ENCODE data around the gene ZNF213.
A peak's percentile ranks its signal among the peaks of the same experiment; 100 is the strongest.

ZNF213 gene, protein sequence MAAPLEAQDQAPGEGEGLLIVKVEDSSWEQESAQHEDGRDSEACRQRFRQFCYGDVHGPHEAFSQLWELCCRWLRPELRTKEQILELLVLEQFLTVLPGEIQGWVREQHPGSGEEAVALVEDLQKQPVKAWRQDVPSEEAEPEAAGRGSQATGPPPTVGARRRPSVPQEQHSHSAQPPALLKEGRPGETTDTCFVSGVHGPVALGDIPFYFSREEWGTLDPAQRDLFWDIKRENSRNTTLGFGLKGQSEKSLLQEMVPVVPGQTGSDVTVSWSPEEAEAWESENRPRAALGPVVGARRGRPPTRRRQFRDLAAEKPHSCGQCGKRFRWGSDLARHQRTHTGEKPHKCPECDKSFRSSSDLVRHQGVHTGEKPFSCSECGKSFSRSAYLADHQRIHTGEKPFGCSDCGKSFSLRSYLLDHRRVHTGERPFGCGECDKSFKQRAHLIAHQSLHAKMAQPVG

DNA sequence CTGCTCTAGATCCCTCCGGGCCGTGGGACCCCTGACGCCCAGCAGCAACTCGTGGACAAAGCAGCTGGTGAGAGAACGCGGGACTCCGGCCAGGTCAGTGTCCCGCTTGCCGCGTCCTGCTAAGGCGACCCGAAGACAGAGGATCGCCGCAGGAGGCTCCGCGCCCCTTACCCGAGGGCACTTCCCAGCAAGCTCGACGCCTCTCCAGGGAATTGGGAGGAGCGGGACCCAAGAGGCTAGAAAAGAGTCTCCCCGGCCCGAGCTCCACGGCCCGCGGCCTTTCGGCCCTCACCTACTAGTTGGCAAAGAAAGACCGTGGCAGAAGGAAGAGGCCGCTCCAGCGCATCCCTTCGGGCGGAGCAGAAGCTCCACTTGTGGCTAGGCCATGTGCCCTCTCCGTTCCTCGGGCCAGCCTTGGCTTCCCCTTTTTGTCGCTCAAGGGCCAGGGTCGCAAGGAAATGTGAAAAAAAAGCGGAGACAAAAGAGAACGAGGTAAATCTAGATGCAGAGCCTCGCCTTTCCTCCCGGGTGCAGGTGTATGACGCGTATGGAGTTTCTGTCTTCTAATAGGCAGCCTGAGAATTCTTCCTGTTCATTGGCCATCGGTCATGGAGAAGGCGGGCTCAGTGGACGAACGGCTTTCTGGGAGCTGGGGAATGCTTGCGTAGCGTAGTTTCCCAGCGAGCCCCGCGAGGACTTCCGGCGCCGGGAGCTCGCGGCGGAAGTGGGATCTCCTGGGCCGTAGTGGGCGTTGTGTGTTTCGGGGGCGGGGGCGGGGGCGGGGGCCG lies at the start of gene ZNF213:
TSS of gene ZNF213 (plus strand) at position 692 of the 788 bp plus-strand sequence. CDS start 2,252 bp downstream, outside the sequence.
- peak; percentile 91 for DNase-seq

DNA sequence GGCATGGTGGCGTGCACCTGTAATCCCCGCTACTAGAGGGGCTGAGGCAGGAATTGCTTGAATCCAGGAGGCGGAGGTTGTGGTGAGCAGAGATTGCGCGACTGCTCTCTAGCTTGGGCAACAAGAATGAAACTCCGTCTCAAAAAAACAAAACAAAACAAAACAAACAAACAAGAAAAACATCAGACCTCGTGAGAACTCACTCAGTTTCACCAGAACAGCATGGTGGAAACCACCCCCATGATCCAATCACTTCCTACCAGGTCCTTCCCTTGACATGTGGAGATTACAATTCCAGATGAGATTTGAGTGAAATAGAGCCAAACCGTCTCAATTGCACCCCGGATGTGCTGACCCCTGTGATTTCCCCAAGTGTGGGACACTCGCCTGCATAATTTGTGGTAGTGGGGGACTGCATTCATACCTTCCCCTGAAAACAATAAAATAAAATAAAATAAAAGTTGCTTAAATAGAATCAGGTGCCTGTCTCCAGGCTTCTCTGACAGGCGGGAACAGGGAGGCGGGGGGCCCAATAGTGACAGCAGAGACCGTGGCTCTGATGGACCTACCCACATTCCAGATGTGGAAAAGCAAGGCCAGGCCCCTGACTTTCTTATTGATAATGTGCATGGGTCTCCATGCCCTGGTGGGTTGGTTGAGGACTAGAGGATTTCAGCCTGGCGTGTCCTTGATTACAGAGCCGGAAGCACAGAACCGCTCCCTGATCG lies 48.8 kb upstream of the ZNF213 start:
- no peak for DNase-seq

DNA sequence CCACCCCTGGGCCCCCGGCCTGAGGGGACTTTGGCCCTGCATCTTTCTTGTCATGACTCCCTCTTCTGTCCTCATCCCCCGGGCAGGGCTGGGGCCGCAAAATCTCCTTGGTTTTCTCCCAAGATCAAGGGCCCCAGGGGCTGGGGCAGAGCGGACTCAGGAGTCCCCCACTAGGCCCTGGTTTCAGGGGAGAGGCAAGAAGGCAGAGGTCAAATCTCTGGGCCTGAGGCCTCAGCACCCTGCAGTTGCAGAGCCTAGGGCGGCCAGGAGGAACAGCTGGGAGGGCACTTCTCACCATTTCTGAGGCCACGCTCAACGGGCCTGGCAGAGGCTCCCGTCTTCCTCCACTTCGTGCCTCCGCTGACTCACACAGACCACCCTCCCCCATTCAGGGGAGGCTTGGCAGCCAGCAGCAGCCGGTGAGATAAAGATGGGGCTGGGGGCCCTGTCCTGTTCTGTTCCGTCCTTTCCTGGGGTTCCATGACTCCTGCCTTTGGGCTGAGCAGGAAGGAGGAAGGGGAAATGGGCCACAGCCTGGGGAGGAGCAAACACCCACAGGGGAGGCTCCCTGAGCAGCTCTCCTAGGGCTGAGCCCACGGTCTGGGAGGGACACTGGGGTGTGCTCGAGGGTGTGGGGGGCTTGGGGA lies 48.1 kb upstream of the ZNF213 start:
- no peak for DNase-seq

DNA sequence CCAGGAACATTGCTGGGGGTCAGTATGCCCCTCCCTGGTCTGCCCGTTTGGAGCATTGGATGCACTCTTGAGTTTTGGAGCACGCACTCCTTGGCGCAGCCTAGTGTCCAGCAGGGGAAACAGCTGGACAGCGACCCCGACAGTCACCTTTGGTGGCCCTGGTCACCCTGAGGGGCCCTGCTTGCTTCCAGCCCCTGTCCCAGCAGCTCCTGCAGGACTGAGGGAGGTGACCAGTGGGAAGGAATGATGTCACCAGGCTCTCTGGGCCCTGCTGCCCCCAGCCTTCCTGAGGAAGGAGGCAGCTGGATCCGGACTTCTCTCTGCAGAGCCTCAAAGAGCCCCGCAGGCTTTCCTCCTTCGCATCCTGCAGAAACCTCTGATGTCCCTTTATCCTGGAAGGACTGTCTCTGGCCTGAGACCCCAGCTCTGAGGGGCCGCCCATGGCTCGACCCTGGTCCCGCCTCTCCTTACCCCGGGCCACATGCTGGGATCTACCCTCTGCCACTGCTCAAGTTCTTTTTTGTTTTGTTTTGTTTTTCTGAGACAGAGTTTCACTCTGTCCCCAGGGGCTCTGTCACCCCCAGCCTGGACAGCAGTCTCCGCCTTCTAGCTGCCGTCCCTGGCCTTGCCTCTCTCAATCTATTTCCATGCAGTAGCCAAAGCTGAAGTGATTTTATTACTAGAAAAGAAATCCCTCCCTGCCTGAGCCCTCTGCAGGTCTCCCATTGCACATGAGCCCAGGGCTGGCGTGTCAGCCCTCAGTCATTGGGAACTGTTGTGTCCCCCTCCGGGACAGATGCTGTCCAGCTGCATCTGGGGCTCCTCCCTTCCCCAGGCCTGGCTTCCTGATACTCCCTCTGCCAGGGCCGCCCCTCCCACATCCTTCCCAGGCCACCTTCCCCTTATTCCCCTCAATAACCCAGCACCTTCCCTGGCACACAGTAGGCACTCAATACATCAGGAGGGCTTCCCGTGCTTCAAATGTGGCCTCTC lies 47.3 kb upstream of the ZNF213 start:
- DNase-seq = no peak

DNA sequence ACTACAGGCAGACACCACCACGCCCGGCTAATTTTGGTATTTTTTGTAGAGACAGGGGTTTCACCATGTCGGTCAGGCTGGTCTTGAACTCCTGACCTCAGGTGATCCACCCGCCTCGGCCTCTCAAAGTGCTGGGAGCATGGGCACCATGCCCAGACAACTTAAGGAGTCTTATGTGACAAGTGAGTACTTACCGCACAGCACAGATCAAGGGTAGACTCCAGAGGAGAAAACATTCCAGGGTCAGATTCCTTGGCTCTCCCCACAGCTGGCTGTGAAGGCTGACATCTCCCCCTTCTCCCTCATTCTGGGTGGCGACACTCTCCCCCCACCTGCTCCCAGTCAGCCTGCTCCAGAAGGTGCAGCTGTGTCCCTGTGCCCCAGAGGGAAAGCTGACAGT lies 46.4 kb upstream of the ZNF213 start:
- DNase-seq = no peak

DNA sequence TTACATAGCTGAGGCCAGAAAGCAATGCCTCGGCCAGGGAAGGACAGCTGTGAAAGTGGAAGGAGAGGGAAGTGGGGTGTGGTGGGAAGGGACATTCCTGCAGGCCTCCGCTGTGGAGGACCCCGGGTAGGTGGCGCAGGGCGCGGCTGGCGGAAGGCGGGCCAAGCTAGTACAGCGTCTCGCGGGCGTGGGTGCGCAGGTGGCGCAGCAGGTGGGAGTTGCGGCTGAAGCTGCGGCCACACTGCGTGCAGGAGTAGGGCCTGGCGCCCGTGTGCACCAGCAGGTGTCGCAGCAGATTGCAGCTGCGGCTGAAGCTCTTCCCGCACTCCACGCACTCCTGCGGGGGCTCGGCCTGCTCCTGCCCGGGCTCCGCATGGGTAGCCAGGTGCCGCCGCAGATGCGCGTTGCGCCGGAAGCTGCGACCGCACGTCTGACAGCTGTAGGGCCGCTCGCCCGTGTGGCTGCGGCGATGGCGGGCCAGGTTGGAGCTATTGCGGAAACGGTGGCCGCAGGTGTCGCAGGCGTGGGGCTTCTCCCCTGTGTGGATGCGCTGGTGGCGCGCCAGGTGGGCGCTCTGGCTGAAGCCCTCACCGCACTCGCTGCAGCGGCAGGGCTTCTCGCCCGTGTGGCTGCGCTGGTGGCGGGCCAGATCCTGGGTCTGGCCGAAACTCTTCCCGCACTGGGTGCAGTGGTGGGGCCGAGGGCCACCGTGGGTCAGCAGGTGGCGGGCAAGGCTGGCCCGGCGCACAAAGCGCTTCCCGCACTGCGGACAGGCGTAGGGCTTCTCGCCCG lies 45.7 kb upstream of the ZNF213 start:
- no peak for DNase-seq

DNA sequence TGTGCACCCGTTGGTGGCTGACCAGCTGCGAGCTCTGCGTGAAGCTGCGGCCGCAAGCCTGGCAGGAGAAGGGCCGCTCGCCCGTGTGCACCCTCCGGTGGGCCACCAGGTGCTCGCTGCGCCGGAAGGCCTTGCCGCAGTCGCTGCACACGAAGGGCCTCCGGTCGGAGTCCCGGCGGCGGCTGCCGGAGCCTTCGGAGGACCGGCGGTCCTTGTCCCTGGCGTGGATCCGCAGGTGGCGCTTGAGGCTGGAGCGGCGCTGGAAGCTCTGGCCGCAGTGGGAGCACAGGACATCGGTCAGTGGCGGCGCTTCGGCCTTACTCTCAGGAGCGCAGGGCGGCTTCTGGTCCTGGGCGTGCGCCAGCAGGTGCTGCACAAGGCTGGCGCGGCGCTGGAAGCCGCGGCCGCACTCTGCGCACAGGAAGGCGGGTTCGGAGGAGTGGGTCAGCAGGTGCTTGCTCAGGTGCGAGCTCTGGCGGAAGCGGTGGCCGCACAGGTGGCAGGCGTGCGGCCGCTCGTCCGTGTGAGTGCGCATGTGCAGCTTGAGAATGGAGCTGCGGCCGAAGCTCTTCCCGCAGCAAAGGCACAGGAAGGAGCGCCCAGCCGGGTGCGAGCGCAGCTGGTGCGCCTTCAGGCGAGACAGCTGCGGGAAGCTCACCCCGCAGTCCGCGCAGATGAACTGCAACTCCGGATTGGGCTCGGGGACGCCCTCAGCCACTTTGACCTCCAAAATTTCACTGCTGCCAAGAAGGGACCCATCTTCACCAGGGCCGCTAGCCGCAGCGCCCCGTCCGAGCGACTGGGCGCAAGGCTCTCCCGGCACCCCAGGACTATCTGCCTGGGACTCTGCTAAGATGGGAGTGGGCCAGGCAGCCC lies 44.9 kb upstream of the ZNF213 start:
- DNase-seq = no peak

DNA sequence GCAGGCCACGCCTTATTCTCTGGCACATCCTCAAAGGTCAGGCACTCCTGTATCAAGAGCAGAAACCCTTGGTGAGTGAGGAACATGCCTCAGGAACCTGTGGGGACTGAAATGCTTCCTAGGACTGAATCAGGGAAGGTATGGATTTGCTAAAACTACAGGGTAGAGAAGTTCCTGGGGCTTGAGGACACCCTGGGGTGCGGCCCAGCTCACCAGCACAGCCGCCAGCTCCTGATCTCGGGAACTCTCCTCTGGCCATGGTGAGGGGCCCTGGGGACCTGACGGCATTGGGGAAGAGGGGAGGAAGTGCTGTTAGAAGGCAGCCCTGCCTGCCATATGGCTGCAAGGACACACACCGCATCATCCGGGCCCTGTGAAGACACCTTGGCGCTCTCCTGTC lies 43.3 kb upstream of the ZNF213 start:
- DNase-seq = no peak

DNA sequence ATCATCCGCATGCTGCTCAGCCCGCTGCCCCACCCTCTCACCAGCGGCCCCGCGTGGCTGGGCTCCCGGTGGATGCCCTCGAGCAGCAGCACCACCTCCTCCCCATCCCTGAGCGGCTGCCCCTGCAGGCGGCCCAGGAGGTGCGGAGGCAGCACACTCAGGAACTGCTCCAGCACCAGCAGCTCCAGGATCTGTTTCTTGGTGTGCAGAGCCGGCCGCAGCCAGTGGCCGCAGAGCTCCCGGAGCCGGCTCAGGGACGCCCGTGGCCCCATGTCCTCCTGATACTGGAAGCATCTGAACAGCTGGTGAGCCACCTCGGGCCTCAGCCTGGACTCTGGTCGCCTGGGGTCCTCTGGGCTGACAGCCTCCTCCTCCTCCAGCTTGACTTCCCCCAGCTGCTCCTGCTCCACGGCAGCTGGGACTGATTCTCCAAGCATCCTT lies 42.3 kb upstream of the ZNF213 start:
- DNase-seq = no peak

DNA sequence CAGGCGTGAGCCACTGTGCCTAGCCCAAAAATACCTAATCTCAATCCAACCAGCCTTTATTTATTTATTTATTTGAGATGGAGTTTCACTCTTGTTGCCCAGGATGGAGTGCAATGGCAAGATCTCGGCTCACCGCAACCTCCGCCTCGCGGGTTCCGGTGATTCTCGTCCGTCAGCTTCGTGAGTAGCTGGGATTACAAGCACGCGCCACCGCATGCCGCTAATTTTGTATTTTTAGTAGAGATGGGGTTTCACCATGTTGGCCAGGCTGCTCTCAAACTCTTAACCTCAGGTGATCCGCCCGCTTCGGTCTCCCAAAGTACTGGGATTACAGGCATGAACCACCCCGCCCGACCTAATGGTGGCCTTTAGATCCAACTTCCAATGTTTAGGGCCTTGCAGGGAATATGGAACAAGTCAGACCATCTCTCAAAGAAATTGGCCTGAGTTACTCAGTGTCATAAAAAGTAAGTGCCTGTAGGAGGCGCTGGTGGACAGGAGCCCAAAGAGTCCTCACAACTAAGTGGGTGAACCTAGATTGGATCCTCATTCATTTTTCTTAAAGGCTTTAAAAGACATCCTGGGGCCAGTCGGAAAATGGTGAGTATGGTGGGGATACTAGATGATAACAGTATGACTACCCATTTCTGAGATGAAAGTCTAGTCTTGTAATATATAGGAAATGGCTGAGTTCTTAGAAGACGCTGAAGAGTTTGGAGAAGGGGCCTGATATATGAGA lies 40.4 kb upstream of the ZNF213 start:
- no peak for DNase-seq

DNA sequence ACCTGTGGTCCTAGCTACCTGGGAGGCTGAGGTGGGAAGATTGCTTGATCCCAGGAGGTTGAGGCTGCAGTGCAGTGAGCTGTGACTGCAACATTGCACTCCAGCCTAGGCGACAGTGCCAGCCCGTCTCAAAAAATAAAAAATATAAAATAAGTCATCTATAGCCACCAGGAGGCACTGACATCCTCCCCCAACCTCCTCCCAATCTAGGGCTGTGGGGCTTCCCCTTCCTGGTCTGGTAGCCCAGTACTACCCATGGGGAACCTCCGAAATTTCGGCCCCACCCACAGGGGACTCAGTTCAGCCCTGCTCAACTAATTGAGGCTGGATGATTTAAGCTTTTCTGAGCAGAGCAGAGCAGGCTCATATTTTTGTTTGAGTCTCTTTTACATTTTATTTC lies 39.0 kb upstream of the ZNF213 start:
- DNase-seq = no peak

DNA sequence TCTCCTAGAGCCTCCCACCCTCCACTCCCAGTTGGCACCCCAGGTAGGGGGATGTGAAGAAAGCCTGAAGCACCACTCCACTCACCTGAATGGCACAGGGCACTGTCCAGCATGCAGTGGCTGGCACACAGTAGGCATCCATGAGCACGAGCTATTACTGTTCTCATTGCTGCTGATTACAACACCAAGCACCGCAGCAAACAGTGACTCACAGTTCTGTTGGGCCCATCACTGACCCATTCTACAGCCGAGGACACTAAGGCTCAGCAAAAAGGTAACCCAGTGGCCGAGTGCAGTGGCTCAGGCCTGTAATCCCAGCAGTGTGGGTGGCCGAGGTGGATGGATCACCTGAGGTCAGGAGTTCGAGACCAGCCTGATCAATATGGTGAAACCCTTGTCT lies 38.5 kb upstream of the ZNF213 start:
- no peak for DNase-seq

DNA sequence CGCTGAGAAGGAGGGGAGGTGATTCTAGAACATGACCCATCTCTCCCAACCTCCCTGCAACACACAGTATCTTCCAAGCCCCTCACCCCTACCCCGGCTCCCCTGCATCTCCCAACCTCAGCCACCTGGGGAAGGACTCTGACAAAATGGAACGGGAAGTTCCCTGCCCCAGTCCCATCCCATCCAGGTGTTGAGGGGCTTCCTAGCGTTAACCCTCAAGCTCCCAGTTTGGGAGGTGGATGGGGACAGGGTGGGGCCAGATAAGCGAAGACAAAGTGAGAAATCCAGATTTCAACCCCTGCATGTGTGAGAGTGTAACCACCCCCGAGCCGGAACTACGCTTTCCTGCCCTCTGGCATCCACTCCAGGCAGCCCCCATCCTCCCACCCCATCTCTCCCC lies 37.6 kb upstream of the ZNF213 start:
- no peak for DNase-seq

DNA sequence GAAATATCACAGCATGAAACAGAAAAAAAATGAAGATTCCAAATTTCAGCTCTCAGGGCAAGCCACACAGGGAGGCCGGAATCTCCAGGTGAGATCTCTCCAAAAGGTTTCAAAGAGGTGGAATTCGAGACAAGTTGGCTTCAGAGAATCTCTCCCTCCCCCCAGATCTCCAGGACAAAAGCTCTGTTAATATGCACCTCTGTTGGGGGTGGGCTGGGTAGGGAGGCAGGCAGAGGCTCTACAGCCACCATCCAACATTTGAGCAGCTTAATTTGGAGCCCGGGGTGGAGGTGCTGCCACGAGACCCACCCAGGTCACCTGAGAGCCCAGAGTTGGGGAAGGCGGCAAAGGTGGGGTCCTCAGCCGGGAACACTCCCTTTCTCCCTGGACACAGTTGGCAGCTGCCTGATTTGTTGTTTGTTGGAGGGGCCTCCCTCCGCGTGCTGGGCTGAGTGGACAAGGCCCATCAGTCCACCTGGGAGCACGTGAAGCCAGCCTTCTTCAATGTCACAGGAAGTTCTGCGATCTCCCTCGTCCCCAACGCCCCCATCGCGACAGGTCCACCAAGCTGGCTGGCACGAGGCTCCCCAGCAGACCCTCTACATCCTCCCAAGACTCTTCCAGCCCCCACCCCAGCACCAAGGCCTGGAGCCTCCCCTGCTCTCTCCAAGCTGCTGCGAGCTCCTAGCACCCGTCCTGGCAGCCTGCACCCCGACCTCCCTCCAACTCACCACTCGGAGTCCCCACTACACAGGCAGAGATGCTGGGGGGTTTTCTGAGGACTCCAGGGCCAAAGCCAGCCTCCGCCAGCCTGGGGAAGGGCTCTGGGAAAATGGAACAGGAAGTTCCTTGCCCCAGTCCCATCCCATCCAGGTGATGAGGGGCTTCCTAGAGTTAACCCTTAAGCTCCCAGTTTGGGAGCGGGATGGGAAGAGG lies 36.1 kb upstream of the ZNF213 start, which contains the start of gene ZSCAN10:
TSS of gene ZSCAN10 (minus strand) at position 836 of the 936 bp plus-strand sequence. CDS start 6,357 bp downstream, outside the sequence.
- DNase-seq = no peak

DNA sequence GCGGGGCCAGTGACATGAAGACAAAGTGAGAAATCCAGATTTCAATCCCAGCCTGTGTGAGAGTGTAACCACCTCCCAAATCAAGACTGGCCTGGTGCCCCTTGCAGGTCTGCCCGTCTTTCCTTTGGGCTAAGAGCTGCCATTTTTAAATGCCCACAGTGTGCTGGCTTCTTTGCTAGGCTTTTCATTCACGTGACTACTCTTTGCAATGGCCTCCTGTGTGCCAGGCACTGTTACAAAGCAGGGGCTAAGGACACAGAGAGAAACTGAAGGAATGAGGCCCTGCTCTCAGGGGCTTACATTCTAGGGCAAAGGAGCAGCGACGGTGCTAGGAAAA lies 35.5 kb upstream of the ZNF213 start:
- DNase-seq = no peak

DNA sequence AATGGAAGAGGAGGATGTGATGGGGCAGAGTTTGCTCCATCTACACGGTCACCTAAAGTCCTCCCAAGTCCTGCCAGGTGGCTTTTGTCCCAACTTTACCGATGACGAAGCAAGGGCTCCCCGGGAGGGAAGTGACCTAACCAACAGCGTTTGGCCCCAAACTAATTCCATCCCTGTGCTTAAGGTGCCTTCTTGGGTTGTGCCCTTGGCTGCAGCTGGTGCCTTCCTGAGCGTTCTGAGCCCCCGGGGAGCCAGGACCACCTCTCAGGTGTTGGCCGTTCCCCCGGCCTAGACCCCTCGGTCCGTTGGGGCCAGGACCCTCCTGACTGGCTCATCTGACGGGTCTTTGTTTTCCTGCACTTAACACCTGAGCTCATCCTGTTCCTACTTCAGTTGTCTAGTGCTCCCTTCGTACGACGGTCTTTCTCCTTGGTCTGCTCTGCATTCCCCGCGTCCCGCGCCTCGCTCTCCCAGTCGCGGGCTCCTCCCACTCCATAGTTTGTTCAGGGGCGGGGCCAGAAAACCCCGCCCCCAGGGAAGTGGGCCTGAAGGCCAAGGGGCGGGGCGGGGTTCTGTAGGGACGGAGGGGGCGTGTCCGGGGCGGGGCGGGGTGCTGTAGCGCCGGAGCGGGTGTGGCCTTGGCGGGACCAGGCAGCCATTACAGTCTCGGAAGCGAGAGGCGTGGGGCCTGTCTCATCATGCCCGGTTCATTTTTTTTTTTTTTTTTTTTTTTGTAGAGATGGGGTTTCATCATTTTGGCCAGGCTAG lies 34.9 kb upstream of the ZNF213 start:
- peak; percentile 52 for DNase-seq

Data from SHP77 treated with DMSO at 0.1 percent for 48 hours (cell line).